Chondrocyte (in vitro differentiated cells): ENCODE data around the gene TXNL4A. TPM values are rescaled to one million over a fixed set of nuclear protein-coding genes. Genes with fewer than 3 reads are reported as not detected.
A peak's percentile ranks its signal among the peaks of the same experiment; 100 is the strongest.

Source experiments
- DNase-seq: peaks from one replicate; pipeline ENCODE4 v3.0.0; 2021; ENCODE audit warnings: mixed read lengths, low spot score
- H3K27ac Mint-ChIP-seq: one replicate; pipeline ENCODE4 v1.8.0; 2021; ENCODE audit warnings: mild to moderate bottlenecking, moderate library complexity, mixed read lengths; ENCODE audit not compliant: unreplicated experiment
- H3K27me3 Mint-ChIP-seq: 2 replicates; pipeline ENCODE4 v1.8.0; 2021; ENCODE audit warnings: low read depth, mixed read lengths
- H3K36me3 Mint-ChIP-seq: 2 replicates; pipeline ENCODE4 v1.8.0; 2021; ENCODE audit warnings: low read depth, mixed read lengths
- H3K4me1 Mint-ChIP-seq: 2 replicates; pipeline ENCODE4 v1.8.0; 2021; ENCODE audit warnings: low read depth, mild to moderate bottlenecking, mixed read lengths
- H3K4me3 Mint-ChIP-seq: one replicate; pipeline ENCODE4 v1.8.0; 2021; ENCODE audit warnings: mild to moderate bottlenecking, moderate library complexity, mixed read lengths; ENCODE audit not compliant: unreplicated experiment
- H3K9me3 Mint-ChIP-seq: 2 replicates; pipeline ENCODE4 v1.8.0; 2021; ENCODE audit warnings: low read depth, mixed read lengths
- total RNA-seq: library from RNA; stranded (reverse); gene quantifications from 3 replicates; pipeline ENCODE4 v1.2.1, GENCODE V29; 2021
- TF ChIP-seq, protein P1 (sequence below): fragments of 200-600 bp; sonication (generic); IDR thresholded peaks from 2 replicates; pipeline ENCODE4 v1.5.0; 2021; ENCODE audit warnings: antibody characterized with exemption, mild to moderate bottlenecking, moderate library complexity

TXNL4A gene
- total RNA-seq, 1 donor from 2014 or later, result 143 TPM

DNA sequence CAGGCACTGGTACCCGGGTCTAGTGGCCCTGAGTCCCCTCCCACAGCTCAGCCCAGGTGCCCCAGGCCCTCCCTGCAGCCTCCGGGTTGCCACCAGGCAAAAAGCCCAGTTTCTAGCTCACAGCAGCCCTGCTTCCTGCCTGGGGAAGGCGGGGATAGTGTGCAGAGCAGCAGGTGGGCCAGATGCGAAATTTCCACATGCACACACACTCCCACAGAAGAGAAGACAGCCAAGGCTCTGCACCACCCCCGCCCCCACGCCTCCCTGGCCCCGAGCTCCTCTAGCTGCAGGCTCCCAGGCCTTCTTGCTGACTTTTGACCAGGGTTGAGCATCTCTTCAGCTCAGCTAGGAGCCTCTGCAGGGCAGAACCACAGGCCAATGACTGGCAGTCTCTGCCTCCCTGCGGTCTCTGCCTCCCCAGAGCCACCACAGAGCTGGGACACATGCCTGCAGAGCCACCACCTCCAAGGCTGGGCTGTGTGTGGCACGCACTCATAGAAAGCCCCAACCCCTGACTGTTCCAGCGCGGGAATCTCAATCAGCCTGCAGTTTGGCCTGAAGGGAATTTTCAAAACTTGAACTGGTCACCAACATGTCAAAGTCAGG is 44.1 kb downstream of the TXNL4A start:
- no peak overlapping the region for H3K4me3 Mint-ChIP-seq
- no peaks in the 10 kb centered on the region for H3K9me3 Mint-ChIP-seq
- peaks cover 56% of the 10 kb centered on the region for H3K4me1 Mint-ChIP-seq
- TF ChIP-seq, protein P1, sequence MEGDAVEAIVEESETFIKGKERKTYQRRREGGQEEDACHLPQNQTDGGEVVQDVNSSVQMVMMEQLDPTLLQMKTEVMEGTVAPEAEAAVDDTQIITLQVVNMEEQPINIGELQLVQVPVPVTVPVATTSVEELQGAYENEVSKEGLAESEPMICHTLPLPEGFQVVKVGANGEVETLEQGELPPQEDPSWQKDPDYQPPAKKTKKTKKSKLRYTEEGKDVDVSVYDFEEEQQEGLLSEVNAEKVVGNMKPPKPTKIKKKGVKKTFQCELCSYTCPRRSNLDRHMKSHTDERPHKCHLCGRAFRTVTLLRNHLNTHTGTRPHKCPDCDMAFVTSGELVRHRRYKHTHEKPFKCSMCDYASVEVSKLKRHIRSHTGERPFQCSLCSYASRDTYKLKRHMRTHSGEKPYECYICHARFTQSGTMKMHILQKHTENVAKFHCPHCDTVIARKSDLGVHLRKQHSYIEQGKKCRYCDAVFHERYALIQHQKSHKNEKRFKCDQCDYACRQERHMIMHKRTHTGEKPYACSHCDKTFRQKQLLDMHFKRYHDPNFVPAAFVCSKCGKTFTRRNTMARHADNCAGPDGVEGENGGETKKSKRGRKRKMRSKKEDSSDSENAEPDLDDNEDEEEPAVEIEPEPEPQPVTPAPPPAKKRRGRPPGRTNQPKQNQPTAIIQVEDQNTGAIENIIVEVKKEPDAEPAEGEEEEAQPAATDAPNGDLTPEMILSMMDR, result no peak
- peaks cover 8% of the 10 kb centered on the region for H3K36me3 Mint-ChIP-seq
- DNase-seq, result peak; percentile 51
- peak overlapping the region; percentile 41 for H3K27ac Mint-ChIP-seq
- H3K27me3 Mint-ChIP-seq, result no peaks in the 10 kb centered on the region

DNA sequence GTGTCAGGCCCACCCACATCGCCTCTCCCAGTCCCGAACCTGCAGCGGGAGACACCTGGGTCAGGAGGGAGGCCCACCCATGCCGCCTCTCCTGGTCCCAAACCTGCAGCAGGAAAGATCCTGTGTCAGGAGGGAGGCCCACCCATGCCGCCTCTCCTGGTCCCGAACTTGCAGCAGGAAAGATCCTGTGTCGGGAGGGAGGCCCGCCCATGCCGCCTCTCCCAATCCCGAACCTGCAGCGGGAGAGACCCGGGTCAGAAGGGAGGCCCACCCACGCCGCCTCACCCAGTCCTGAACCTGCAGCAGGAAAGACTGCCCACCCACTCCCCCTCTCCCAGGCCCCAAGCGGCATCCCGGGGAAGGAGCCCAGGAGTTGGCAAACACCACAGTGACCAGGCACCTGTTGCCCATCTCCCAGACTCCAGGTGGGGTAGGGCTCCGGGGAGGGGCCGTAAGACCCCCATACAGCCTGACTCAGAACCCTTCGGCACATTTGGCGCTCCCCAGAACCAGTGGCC is 44.7 kb downstream of the TXNL4A start:
- Mint-ChIP-seq H3K36me3 (peaks cover 8% of the 10 kb centered on the region), H3K27ac (no peak overlapping the region), H3K9me3 (no peaks in the 10 kb centered on the region), H3K27me3 (no peaks in the 10 kb centered on the region), H3K4me1 (peaks cover 55% of the 10 kb centered on the region), H3K4me3 (no peak overlapping the region)
- TF ChIP-seq, protein P1, result no peak
- DNase-seq, result peak; percentile 90

DNA sequence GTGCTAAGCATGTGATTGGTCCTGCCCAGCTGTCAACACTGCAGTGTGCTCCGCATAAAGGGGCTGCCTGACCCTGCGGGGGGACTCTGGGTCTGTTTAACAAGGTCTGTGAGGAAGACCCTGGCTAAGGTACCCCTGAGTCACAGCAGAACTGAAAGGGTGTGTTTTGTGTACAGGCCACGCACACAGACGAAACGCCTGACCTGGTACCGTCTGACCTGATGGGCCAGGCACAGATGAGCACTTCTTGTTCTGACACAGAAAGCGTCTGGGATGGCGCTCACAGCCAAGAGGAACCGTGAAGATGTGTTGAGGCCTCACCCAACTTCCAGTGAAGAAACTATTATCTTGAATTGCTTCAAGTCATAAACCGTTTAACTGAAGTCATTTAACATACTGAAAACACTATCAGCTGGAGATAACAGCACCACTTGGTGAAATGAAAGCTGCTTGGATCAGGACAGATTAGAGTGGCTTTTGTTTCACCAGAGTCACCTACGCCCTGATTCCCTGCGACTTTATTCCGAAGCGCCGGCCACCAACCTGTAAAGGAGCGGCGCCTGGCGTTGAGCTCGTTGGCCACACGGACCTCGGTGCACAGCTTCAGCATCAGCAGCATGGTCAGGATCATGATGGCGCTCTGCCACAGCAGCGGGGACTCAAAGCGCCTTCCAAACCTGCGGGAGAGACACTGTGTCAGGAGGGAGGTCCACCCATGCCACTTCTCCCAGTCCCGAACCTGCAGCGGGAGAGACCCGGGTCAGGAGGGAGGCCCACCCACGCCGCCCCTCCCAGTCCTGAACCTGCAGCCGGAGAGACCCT is 45.4 kb downstream of the TXNL4A start:
- H3K4me3 Mint-ChIP-seq, result no peak overlapping the region
- DNase-seq, result peak; percentile 79
- no peak overlapping the region for H3K27ac Mint-ChIP-seq
- TF ChIP-seq, protein P1, result no peak
- H3K4me1 Mint-ChIP-seq, result peaks cover 53% of the 10 kb centered on the region
- H3K36me3 Mint-ChIP-seq, result peaks cover 10% of the 10 kb centered on the region
- H3K9me3 Mint-ChIP-seq, result no peaks in the 10 kb centered on the region
- no peaks in the 10 kb centered on the region for H3K27me3 Mint-ChIP-seq

DNA sequence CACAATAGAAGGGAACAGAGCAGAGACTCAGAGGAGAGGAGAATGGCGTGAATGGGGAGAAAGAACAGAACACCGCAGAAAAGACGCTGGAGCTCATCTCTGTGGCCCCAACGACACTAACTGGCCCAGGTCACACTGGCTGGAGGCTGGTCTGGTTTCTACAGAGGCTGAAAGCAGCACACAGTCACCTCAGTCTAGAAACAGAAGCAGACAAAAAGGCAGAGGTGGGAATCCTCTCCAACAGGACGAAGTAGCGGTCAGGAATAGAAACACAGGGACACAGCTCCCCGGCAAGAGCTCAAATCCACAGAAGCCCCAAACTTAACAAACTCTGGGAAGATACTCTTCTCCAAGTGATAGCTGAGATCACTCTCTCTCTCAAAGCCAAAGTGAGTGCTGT is 46.2 kb downstream of the TXNL4A start:
- TF ChIP-seq, protein P1, result no peak
- no peak for DNase-seq
- no peak overlapping the region for H3K27ac Mint-ChIP-seq
- H3K4me3 Mint-ChIP-seq, result no peak overlapping the region
- no peaks in the 10 kb centered on the region for H3K27me3 Mint-ChIP-seq
- no peaks in the 10 kb centered on the region for H3K9me3 Mint-ChIP-seq
- H3K4me1 Mint-ChIP-seq, result peaks cover 48% of the 10 kb centered on the region
- peaks cover 13% of the 10 kb centered on the region for H3K36me3 Mint-ChIP-seq

DNA sequence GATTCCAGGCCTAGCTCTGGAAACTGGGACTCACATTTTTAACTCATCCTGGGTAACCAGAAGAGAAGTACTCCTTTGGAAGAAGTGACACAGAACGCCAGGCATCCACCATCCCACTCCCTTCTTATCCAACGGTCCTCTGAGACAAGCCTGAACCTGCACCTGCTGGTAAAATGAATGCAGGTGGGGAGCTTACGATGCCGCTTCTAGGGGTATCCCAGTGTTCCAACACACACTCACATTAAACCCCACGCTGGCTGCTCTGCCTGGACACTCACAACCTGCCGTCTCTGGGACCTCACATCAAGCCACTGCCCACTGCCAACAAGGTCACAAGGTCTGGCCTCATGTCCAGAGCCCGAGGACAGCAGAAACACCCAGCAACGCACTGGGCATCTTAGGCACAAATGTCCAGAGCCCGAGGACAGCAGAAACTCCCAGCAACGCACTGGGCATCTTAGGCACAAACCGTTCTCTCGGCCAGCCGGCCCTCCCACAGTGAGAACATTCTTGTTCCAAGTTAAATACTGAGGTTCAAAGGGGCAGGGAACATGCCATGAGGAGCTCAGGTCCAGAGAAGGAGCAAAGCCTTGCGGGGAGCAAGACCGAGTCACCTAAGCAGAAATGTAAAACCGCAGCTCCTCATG is 46.8 kb downstream of the TXNL4A start:
- Mint-ChIP-seq H3K9me3 (no peaks in the 10 kb centered on the region), H3K36me3 (peaks cover 13% of the 10 kb centered on the region), H3K27me3 (no peaks in the 10 kb centered on the region), H3K4me3 (no peak overlapping the region), H3K27ac (no peak overlapping the region), H3K4me1 (peaks cover 44% of the 10 kb centered on the region)
- TF ChIP-seq, protein P1, result no peak
- DNase-seq, result peak; percentile 72
